GM23338 (cell line): Measurements from ENCODE around the gene TEDC1. TPM values are rescaled to one million over a fixed set of nuclear protein-coding genes. Genes with fewer than 3 reads are reported as not detected.

ENCODE experiments used
- ATAC-seq: fragments of 200-7000 bp; cut with Tn5 transposase; 3 replicates; pipeline ENCODE4 v1.9.1; 2020
- DNase-seq: peaks from one replicate; pipeline ENCODE4 v3.0.0-alpha.2; 2015; ENCODE audit warnings: low spot score
- H2AFZ ChIP-seq: fragments of 200-600 bp; sonication (generic); 2 replicates; pipeline ENCODE4 v1.8.0; 2016; ENCODE audit warnings: antibody characterized with exemption, mild to moderate bottlenecking, moderate library complexity
- H3F3A ChIP-seq: fragments of 200-600 bp; sonication (generic); replicated peaks from 2 replicates; pipeline ENCODE4 v1.8.0; 2017; ENCODE audit warnings: antibody characterized with exemption, mixed run types, low read depth
- H3K27ac ChIP-seq: fragments of 200-600 bp; sonication (generic); 2 replicates; pipeline ENCODE4 v1.6.1; 2016; ENCODE audit warnings: low read depth
- H3K27me3 ChIP-seq: fragments of 200-600 bp; sonication (generic); 2 replicates; pipeline ENCODE4 v1.8.0; 2016; ENCODE audit warnings: mild to moderate bottlenecking, mixed run types, moderate library complexity; ENCODE audit not compliant: insufficient read depth
- H3K36me3 ChIP-seq: fragments of 200-600 bp; sonication (generic); 2 replicates; pipeline ENCODE4 v1.8.0; 2016; ENCODE audit warnings: mild to moderate bottlenecking; ENCODE audit not compliant: insufficient read depth
- H3K4me1 ChIP-seq: fragments of 200-600 bp; sonication (generic); 2 replicates; pipeline ENCODE4 v1.8.0; 2016; ENCODE audit warnings: mild to moderate bottlenecking, moderate library complexity; ENCODE audit not compliant: insufficient read depth
- H3K4me2 ChIP-seq: fragments of 200-600 bp; sonication (generic); 2 replicates; pipeline ENCODE4 v1.7.1; 2017; ENCODE audit warnings: mixed run types
- H3K4me3 ChIP-seq: fragments of 200-600 bp; sonication (generic); 2 replicates; pipeline ENCODE4 v1.6.1; 2016; ENCODE audit warnings: mixed run types
- H3K79me2 ChIP-seq: fragments of 200-600 bp; sonication (generic); replicated peaks from 2 replicates; pipeline ENCODE4 v1.8.0; 2017; ENCODE audit warnings: mild to moderate bottlenecking; ENCODE audit not compliant: insufficient read depth
- H3K9me2 ChIP-seq: fragments of 200-600 bp; sonication (generic); 2 replicates; pipeline ENCODE4 v1.8.0; 2017; ENCODE audit not compliant: insufficient read depth
- H4K20me1 ChIP-seq: fragments of 200-600 bp; sonication (generic); replicated peaks from 2 replicates; pipeline ENCODE4 v1.8.0; 2017; ENCODE audit warnings: mild to moderate bottlenecking; ENCODE audit not compliant: insufficient read depth
- H3K27ac Mint-ChIP-seq: 2 replicates; pipeline ENCODE4 v1.8.0; 2020; ENCODE audit warnings: inconsistent platforms, mild to moderate bottlenecking, moderate library complexity, mixed read lengths
- H3K27me3 Mint-ChIP-seq: 3 replicates; pipeline ENCODE4 v1.8.0; 2022; ENCODE audit warnings: low read depth, mild to moderate bottlenecking, moderate library complexity, mixed read lengths, inconsistent platforms; ENCODE audit not compliant: insufficient read depth, poor library complexity
- H3K36me3 Mint-ChIP-seq: 3 replicates; pipeline ENCODE4 v1.8.0; 2021; ENCODE audit warnings: low read depth, mild to moderate bottlenecking, inconsistent platforms, moderate library complexity, mixed read lengths
- H3K4me1 Mint-ChIP-seq: 3 replicates; pipeline ENCODE4 v1.8.0; 2020; ENCODE audit warnings: mild to moderate bottlenecking, inconsistent platforms, mixed read lengths
- H3K4me3 Mint-ChIP-seq: 3 replicates; pipeline ENCODE4 v1.8.0; 2021; ENCODE audit warnings: moderate library complexity, mild to moderate bottlenecking, inconsistent platforms, mixed read lengths
- H3K9me3 Mint-ChIP-seq: 3 replicates; pipeline ENCODE4 v1.8.0; 2020; ENCODE audit warnings: moderate library complexity, mild to moderate bottlenecking, inconsistent platforms, mixed read lengths
- CREB1 ChIP-seq: fragments of 250-450 bp; sonication (Bioruptor Pico); IDR thresholded peaks from 2 replicates; pipeline ENCODE4 v1.5.0; 2020; ENCODE audit warnings: low read depth, mild to moderate bottlenecking, moderate library complexity
- EZH2 ChIP-seq: fragments of 200-600 bp; sonication (generic); IDR thresholded peaks from one replicate; pipeline ENCODE4 v1.8.0; 2017; ENCODE audit warnings: antibody characterized with exemption, mild to moderate bottlenecking, low read depth; ENCODE audit not compliant: unreplicated experiment
- EZH2phosphoT487 ChIP-seq: fragments of 200-600 bp; sonication (generic); IDR thresholded peaks from one replicate; pipeline ENCODE4 v1.8.1; 2018; ENCODE audit warnings: antibody characterized with exemption; ENCODE audit not compliant: unreplicated experiment
- JUNB ChIP-seq: IDR thresholded peaks from one replicate; pipeline ENCODE4 v1.6.1; 2016; ENCODE audit warnings: antibody characterized with exemption; ENCODE audit not compliant: unreplicated experiment
- NANOG ChIP-seq: IDR thresholded peaks from 2 replicates; pipeline ENCODE4 v1.6.1; 2016; ENCODE audit warnings: antibody characterized with exemption, borderline replicate concordance
- POLR2AphosphoS5 ChIP-seq: IDR thresholded peaks from 2 replicates; pipeline ENCODE4 v1.6.1; 2016; ENCODE audit warnings: antibody characterized with exemption, low read depth
- REST ChIP-seq: IDR thresholded peaks from one replicate; pipeline ENCODE4 v1.6.1; 2018; ENCODE audit warnings: antibody characterized with exemption; ENCODE audit not compliant: unreplicated experiment
- STAT1 ChIP-seq: IDR thresholded peaks from one replicate; pipeline ENCODE4 v1.6.1; 2016; ENCODE audit warnings: antibody characterized with exemption; ENCODE audit not compliant: unreplicated experiment
- ZNF114 ChIP-seq: fragments of 250-450 bp; sonication (Bioruptor Pico); IDR thresholded peaks from 2 replicates; pipeline ENCODE4 v1.5.0; 2020; ENCODE audit warnings: mild to moderate bottlenecking, moderate library complexity
- ZNF331 ChIP-seq: fragments of 250-450 bp; sonication (Bioruptor Pico); IDR thresholded peaks from 2 replicates; pipeline ENCODE4 v1.5.0; 2020; ENCODE audit warnings: low read depth, mild to moderate bottlenecking, moderate library complexity
- polyA plus RNA-seq: library from polyadenylated mRNA; unstranded; fragments of >200 nt; fragmentation: Nextera tagmentation; extraction: Ambion mirVana; gene quantifications from 2 replicates; pipeline ENCODE4 v1.2.1, GENCODE V29; 2016
- total RNA-seq: library from RNA; depleted of rRNA; stranded (reverse); fragments of >200 nt; shearing (Covaris generic); gene quantifications from 2 replicates; pipeline ENCODE4 v1.2.3, GENCODE V29; 2014
- TF ChIP-seq, protein P1 (sequence below), 2 experiments: fragments of 200-600 bp in 1 of 2; sonication (generic) in 1 of 2; conservative IDR thresholded peaks; 2 replicates each; pipeline versions ENCODE4 v1.5.1 to v1.6.1; 2016 to 2017; ENCODE audit warnings: antibody characterized with exemption in 2 of 2, low read depth in 2 of 2, mild to moderate bottlenecking in 2 of 2, moderate library complexity in 1 of 2
- TF ChIP-seq, protein P2 (sequence below): IDR thresholded peaks from 2 replicates; pipeline ENCODE4 v1.6.1; 2016; ENCODE audit warnings: antibody characterized with exemption

The TEDC1 gene
- total and polyA plus RNA-seq, 2 experiments from 2014 or later, result 5.9 to 16.3 TPM

DNA sequence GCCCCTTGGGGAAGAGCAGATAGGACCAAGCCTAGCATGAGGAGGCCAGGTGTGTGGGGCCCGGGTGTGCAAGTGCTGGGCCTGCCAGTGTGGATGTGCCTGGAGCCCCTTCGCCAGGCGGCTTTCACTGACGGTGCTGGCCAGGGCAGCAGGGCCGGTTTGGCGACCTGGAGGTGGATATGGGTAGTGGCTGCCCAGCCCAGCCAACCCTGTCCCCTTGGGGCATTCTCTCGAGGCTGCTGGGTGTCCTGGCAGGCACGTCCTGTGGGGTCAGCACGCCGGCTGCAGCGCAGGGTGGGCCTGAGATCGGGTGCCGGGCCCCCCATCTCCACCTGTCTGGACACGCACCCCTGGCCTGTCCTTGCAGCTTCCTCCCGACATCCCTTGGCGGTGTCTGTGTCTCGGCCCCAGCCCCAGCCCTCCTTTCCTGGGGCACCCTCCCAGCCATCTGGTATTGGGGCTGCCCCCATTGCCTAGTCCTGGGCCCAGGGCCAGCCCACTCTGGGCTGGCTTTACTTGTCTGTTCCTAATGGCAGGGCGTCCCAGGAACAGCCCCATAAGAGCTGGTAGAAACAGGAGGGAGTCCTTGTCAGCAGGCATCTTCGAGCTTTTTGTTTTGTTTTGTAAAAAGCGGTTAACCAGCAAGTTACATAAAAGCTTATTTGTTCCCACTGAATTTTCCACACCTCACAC, 23.7 kb upstream of the TEDC1 start:
- Histone ChIP-seq H2AFZ (no peak overlapping the region), H3K27me3 (no peaks in the 10 kb centered on the region), H4K20me1 (no peaks in the 10 kb centered on the region; the same call in 1 of the 2 replicates), H3K9me2 (no peaks in the 10 kb centered on the region), H3K4me2 (no peak overlapping the region), H3K27ac (peak overlapping the region; percentile 45; the same call in 1 of the 2 replicates), H3K4me3 (no peak overlapping the region), H3K36me3 (no peaks in the 10 kb centered on the region; the same call in 1 of the 2 replicates), H3F3A (peaks cover 5% of the 10 kb centered on the region; the same call in 1 of the 2 replicates), H3K79me2 (no peaks in the 10 kb centered on the region), H3K4me1 (peaks cover 9% of the 10 kb centered on the region; the same call in 1 of the 2 replicates)
- no peak for DNase-seq
- Mint-ChIP-seq H3K27ac (no peak overlapping the region; the same call in 1 of the 2 replicates), H3K4me3 (no peak overlapping the region), H3K4me1 (peaks cover 5% of the 10 kb centered on the region), H3K9me3 (no peaks in the 10 kb centered on the region), H3K36me3 (peaks cover 22% of the 10 kb centered on the region; the same call in 2 of the 3 replicates), H3K27me3 (peaks cover 13% of the 10 kb centered on the region)
- no peak for ATAC-seq
- no peak for TF ChIP-seq ZNF114 (CRISPR knock-in tag)

DNA sequence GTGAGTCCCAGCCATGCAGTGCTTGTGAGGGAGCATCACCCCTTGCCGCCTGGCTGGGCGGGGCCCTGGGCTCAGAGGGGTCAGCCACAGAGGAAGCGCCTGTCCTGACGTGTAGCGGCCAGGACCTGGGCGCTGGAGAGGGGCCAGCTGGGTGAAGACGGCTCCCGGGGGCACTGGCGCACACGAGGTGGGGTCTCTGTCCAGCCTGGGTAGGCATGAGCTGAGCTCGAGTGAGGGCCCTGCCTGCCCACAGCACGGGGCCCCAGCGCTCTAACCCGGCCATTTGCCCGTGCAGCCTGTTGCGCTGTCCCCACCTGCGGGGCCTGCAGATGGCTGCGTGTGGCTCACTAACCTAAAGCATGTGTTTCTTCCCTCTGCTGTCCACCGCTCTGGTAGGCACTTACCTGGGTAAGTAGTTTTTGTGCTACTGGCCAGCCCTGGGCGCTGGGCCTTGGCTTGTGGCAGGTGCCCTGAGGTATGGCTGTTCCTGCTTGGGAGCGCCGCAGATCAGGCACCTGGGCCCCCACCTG, 23.0 kb upstream of the TEDC1 start:
- Histone ChIP-seq H3K79me2 (no peaks in the 10 kb centered on the region), H3K27me3 (no peaks in the 10 kb centered on the region), H3K36me3 (no peaks in the 10 kb centered on the region; the same call in 1 of the 2 replicates), H3F3A (peaks cover 5% of the 10 kb centered on the region; the same call in 1 of the 2 replicates), H3K4me2 (no peak overlapping the region), H3K4me3 (no peak overlapping the region), H3K4me1 (peaks cover 9% of the 10 kb centered on the region; the same call in 1 of the 2 replicates), H3K9me2 (no peaks in the 10 kb centered on the region), H4K20me1 (no peaks in the 10 kb centered on the region; the same call in 1 of the 2 replicates), H2AFZ (no peak overlapping the region), H3K27ac (no peak overlapping the region)
- no peak for DNase-seq
- Mint-ChIP-seq H3K27ac (no peak overlapping the region), H3K4me3 (no peak overlapping the region), H3K9me3 (no peaks in the 10 kb centered on the region), H3K27me3 (peaks cover 13% of the 10 kb centered on the region), H3K4me1 (peaks cover 5% of the 10 kb centered on the region), H3K36me3 (peaks cover 16% of the 10 kb centered on the region; the same call in 2 of the 3 replicates)
- no peak for TF ChIP-seq CREB1
- TF ChIP-seq, protein P1, sequence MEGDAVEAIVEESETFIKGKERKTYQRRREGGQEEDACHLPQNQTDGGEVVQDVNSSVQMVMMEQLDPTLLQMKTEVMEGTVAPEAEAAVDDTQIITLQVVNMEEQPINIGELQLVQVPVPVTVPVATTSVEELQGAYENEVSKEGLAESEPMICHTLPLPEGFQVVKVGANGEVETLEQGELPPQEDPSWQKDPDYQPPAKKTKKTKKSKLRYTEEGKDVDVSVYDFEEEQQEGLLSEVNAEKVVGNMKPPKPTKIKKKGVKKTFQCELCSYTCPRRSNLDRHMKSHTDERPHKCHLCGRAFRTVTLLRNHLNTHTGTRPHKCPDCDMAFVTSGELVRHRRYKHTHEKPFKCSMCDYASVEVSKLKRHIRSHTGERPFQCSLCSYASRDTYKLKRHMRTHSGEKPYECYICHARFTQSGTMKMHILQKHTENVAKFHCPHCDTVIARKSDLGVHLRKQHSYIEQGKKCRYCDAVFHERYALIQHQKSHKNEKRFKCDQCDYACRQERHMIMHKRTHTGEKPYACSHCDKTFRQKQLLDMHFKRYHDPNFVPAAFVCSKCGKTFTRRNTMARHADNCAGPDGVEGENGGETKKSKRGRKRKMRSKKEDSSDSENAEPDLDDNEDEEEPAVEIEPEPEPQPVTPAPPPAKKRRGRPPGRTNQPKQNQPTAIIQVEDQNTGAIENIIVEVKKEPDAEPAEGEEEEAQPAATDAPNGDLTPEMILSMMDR (conservative IDR thresholded peaks at IDR 0.05; ENCODE audit: low read depth in 2 of 2), result no peak
- TF ChIP-seq, protein P2, sequence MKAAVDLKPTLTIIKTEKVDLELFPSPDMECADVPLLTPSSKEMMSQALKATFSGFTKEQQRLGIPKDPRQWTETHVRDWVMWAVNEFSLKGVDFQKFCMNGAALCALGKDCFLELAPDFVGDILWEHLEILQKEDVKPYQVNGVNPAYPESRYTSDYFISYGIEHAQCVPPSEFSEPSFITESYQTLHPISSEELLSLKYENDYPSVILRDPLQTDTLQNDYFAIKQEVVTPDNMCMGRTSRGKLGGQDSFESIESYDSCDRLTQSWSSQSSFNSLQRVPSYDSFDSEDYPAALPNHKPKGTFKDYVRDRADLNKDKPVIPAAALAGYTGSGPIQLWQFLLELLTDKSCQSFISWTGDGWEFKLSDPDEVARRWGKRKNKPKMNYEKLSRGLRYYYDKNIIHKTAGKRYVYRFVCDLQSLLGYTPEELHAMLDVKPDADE, result no peak
- TF ChIP-seq EZH2, result no peak
- no peak for TF ChIP-seq STAT1
- no peak for TF ChIP-seq POLR2AphosphoS5
- no peak for TF ChIP-seq REST
- TF ChIP-seq ZNF331, result no peak
- TF ChIP-seq EZH2phosphoT487, result no peak
- TF ChIP-seq JUNB, result no peak
- TF ChIP-seq NANOG, result no peak
- ATAC-seq, result no peak
